ENCODE measurements around the gene CD300E.

CD300E gene, protein sequence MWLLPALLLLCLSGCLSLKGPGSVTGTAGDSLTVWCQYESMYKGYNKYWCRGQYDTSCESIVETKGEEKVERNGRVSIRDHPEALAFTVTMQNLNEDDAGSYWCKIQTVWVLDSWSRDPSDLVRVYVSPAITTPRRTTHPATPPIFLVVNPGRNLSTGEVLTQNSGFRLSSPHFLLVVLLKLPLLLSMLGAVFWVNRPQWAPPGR

GRCh38 chr17:74623693-74624093 lies at the start of gene CD300E:
CD300E (minus strand) TSS chr17:74623738; CDS start chr17:74623621, 117 bp downstream.
- H3K27ac ChIP-seq, result no peak within 1 kb of the TSS
- peaks cover 91% of the 10 kb centered on the region for H3K27me3 ChIP-seq
- TF ChIP-seq CTCF (IDR thresholded peaks at IDR 0.05), result no peak
- no peaks in the 10 kb centered on the region for H3K4me1 ChIP-seq (ENCODE audit: control insufficient read depth in 1 of 2, insufficient read depth in 1 of 2, low read depth in 1 of 2, low read length in 1 of 2)
- no peaks in the 10 kb centered on the region for H3K36me3 ChIP-seq
- H3K9me3 ChIP-seq, result no peaks in the 10 kb centered on the region
- no peak within 1 kb of the TSS for H3K4me3 ChIP-seq (ENCODE audit: low read depth in 1 of 2, low read length in 1 of 2)

- Histone ChIP-seq H3K36me3 (no peaks in the 10 kb centered on the region), H3K4me3 (ENCODE audit: low read depth in 1 of 2, low read length in 1 of 2) (no peak overlapping the region), H3K27ac (no peak overlapping the region), H3K4me1 (ENCODE audit: control insufficient read depth in 1 of 2, insufficient read depth in 1 of 2, low read depth in 1 of 2, low read length in 1 of 2) (no peaks in the 10 kb centered on the region), H3K27me3 (peaks cover 100% of the 10 kb centered on the region), H3K9me3 (no peaks in the 10 kb centered on the region)
- no peak for TF ChIP-seq CTCF (IDR thresholded peaks at IDR 0.05)
Measured at GRCh38 chr17:74671031-74671771, 47.7 kb upstream of the CD300E start.

- Histone ChIP-seq H3K9me3 (no peaks in the 10 kb centered on the region), H3K27me3 (peaks cover 99% of the 10 kb centered on the region), H3K36me3 (no peaks in the 10 kb centered on the region), H3K4me3 (ENCODE audit: low read depth in 1 of 2, low read length in 1 of 2) (no peak overlapping the region), H3K4me1 (ENCODE audit: control insufficient read depth in 1 of 2, insufficient read depth in 1 of 2, low read depth in 1 of 2, low read length in 1 of 2) (no peaks in the 10 kb centered on the region), H3K27ac (no peak overlapping the region)
- no peak for TF ChIP-seq CTCF (IDR thresholded peaks at IDR 0.05)
Measured at GRCh38 chr17:74670329-74670728, 46.8 kb upstream of the CD300E start.

GRCh38 chr17:74663561-74663960 lies 40.0 kb upstream of the CD300E start:
- Histone ChIP-seq H3K4me3 (ENCODE audit: low read depth in 1 of 2, low read length in 1 of 2) (no peak overlapping the region), H3K27ac (no peak overlapping the region), H3K9me3 (no peaks in the 10 kb centered on the region), H3K27me3 (peaks cover 59% of the 10 kb centered on the region), H3K4me1 (ENCODE audit: control insufficient read depth in 1 of 2, insufficient read depth in 1 of 2, low read depth in 1 of 2, low read length in 1 of 2) (no peaks in the 10 kb centered on the region), H3K36me3 (no peaks in the 10 kb centered on the region)
- TF ChIP-seq CTCF (IDR thresholded peaks at IDR 0.05), result no peak

GRCh38 chr17:74659889-74660288 lies 36.4 kb upstream of the CD300E start:
- TF ChIP-seq CTCF (IDR thresholded peaks at IDR 0.05), result no peak

More at GRCh38 chr17:74659889-74660288, 36.4 kb upstream of the CD300E start:
- Histone ChIP-seq H3K4me1 (ENCODE audit: control insufficient read depth in 1 of 2, insufficient read depth in 1 of 2, low read depth in 1 of 2, low read length in 1 of 2) (peaks cover 3 to 5% of the 10 kb centered on the region in 2 experiments), H3K4me3 (ENCODE audit: low read depth in 1 of 2, low read length in 1 of 2) (no peak overlapping the region), H3K27ac (no peak overlapping the region), H3K9me3 (no peaks in the 10 kb centered on the region), H3K36me3 (no peaks in the 10 kb centered on the region), H3K27me3 (peaks cover 30% of the 10 kb centered on the region)
